Common myeloid progenitor, CD34-positive (primary cell): ENCODE results near the gene METTL15.
A peak's percentile ranks its signal among the peaks of the same experiment; 100 is the strongest.

Source experiments
- CTCF ChIA-PET: fragments of 350-600 bp; sonication (Branson Sonifier 250); formaldehyde crosslinking; loops from one replicate; lab custom pipeline; 2021; ENCODE audit warnings: antibody characterized with exemption; lab: Charles Lee
- POLR2A ChIA-PET: fragments of 350-600 bp; sonication (Branson Sonifier 250); formaldehyde crosslinking; loops from one replicate; lab custom pipeline; 2021; ENCODE audit warnings: antibody characterized with exemption; lab: Charles Lee
- DNase-seq, 3 donors: peaks; one replicate each; pipeline versions ENCODE4 v3.0.0 to v3.0.0-alpha.2; 2013
- H3K27ac ChIP-seq, 2 experiments: 1 replicate in 1 of 2; 2 replicates in 1 of 2; pipeline ENCODE4 v1.7.0; 2013; ENCODE audit warnings: inconsistent platforms in 2 of 2, low read length in 2 of 2, mild to moderate bottlenecking in 2 of 2, low read depth in 1 of 2, moderate library complexity in 1 of 2; ENCODE audit not compliant: severe bottlenecking in 2 of 2, insufficient read depth in 1 of 2, poor library complexity in 1 of 2
- H3K27me3 ChIP-seq, 5 experiments: replicated peaks in 2 of 5; 1 replicate in 3 of 5; 2 replicates in 2 of 5; pipeline versions ENCODE4 v1.6.1 to v1.7.0; 2013; ENCODE audit warnings: low read length in 4 of 5, mild to moderate bottlenecking in 2 of 5, moderate library complexity in 2 of 5, inconsistent platforms in 1 of 5; ENCODE audit not compliant: insufficient read depth in 5 of 5, control insufficient read depth in 4 of 5
- H3K36me3 ChIP-seq, 4 experiments: 1 replicate in 2 of 4; 2 replicates in 2 of 4; pipeline versions ENCODE4 v1.6.1 to v1.7.0; 2013; ENCODE audit warnings: low read length in 3 of 4, control low read depth in 1 of 4, mild to moderate bottlenecking in 1 of 4; ENCODE audit not compliant: control insufficient read depth in 4 of 4, insufficient read depth in 4 of 4
- H3K4me1 ChIP-seq, 4 experiments: 1 replicate in 3 of 4; 2 replicates in 1 of 4; pipeline versions ENCODE4 v1.6.1 to v1.7.1; 2013; ENCODE audit warnings: low read length in 3 of 4, mild to moderate bottlenecking in 3 of 4, control low read depth in 1 of 4, inconsistent platforms in 1 of 4, moderate library complexity in 1 of 4; ENCODE audit not compliant: control insufficient read depth in 4 of 4, insufficient read depth in 4 of 4; ENCODE audit errors: control extremely low read depth in 1 of 4
- H3K4me3 ChIP-seq, 7 experiments: 1 replicate in 4 of 7; 2 replicates in 3 of 7; pipeline versions ENCODE4 v1.5.1 to v1.7.0; 2013; ENCODE audit warnings: mild to moderate bottlenecking in 7 of 7, low read length in 6 of 7, moderate library complexity in 6 of 7, inconsistent platforms in 2 of 7, low read depth in 2 of 7, control low read depth in 1 of 7; ENCODE audit not compliant: insufficient read depth in 4 of 7, control insufficient read depth in 1 of 7; ENCODE audit errors: extremely low read depth in 1 of 7
- H3K9me3 ChIP-seq, 5 experiments: 1 replicate in 4 of 5; 2 replicates in 1 of 5; pipeline versions ENCODE4 v1.6.1 to v1.7.1; 2013; ENCODE audit warnings: low read length in 4 of 5, mild to moderate bottlenecking in 2 of 5, inconsistent platforms in 1 of 5, low read depth in 1 of 5, moderate library complexity in 1 of 5; ENCODE audit not compliant: control insufficient read depth in 4 of 5, insufficient read depth in 2 of 5; ENCODE audit errors: control extremely low read depth in 1 of 5
- WGBS: methylation state at CpG from one replicate; pipeline ENCODE4 v1.1.5; 2013; ENCODE audit not compliant: insufficient coverage; 5-methylcytosine and 5-hydroxymethylcytosine counted together

The METTL15 gene

DNA sequence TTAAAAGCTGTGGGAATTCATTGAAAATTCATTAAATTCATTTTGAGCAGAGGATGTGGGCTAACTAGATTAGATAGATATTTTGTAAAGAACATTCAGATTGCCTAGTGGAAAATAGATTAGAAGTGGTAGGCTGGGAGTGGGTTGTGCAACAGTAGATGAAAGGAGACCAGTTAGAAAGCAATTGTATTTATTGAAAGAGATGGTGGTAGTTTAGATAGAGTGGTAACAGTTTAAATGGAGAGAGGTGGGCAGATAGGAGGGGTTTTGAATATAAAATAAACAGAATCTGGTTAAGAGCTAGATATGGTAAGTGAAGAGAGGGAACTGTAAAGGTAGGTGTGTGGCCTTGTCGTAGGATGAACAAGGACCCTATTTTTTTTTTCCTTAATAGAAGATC, 34.5 kb downstream of the METTL15 start:
- Histone ChIP-seq H3K27ac (no peak overlapping the region), H3K9me3 (peaks cover 2 to 32% (median 16%) of the 10 kb centered on the region in 5 experiments), H3K4me1 (no peaks in the 10 kb centered on the region), H3K36me3 (peaks cover 2 to 9% (median 6%) of the 10 kb centered on the region in 4 experiments), H3K27me3 (no peaks in the 10 kb centered on the region), H3K4me3 (no peak overlapping the region)
- DNase-seq = no peak
- CTCF ChIA-PET = interaction anchor here (1.2 kb wide), 1 partner anchor 9 kb away, joined by 3 read pairs; no protein-coding TSS in a partner anchor
- POLR2A ChIA-PET = no interaction called here
- WGBS = no CpG with 5 or more reads among the region's 1 CpG

GRCh38 chr11:28144808-28145207, 36.6 kb downstream of the METTL15 start:
- 97% methylated on average over 2 of the region's 2 CpGs for WGBS
- CTCF ChIA-PET = no interaction called here
- H3K9me3 ChIP-seq = peaks cover 2 to 13% (median 7%) of the 10 kb centered on the region in 5 experiments

DNA sequence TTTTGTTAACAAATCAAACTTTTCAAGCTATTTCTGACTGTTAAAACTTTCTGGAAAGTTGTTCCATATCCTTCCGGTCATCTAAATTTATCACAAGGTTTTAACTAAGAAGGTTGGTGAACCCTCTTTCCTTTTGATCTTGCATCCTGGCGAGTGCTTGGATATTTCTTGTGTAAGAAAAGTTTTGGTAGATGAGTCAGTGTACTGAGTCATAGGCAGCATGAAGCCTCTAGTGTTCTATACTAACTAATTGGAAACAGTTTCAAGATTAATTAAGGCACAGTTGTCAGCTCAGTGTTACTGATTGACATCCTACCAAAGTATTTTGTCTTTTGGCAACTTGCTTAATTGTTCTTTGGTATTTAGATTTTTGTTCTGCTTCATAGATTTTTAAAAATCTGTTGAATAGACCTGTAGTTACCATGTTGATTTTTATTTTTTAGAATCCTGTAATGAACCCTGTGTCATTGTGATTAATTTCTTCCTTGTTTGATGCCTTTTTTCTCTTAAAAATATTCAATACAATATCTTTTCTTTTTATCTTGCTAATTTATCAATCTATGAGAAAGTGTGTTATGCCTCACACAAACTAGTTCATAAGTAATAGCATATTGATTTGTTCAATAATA, 38.0 kb downstream of the METTL15 start:
- Histone ChIP-seq H3K4me3 (no peak overlapping the region), H3K4me1 (no peaks in the 10 kb centered on the region), H3K27ac (no peak overlapping the region), H3K36me3 (no peaks in the 10 kb centered on the region), H3K9me3 (no peaks in the 10 kb centered on the region), H3K27me3 (no peaks in the 10 kb centered on the region)
- WGBS = no CpG with 5 or more reads among the region's 2 CpGs
- no peak for DNase-seq
- ChIA-PET POLR2A (no interaction called here), CTCF (interaction anchor here (1.2 kb wide), 1 partner anchor 19 kb away, joined by 3 read pairs; no protein-coding TSS in a partner anchor)

More at GRCh38 chr11:28144808-28145207, 36.6 kb downstream of the METTL15 start:
- POLR2A ChIA-PET = no interaction called here
- H3K4me1 ChIP-seq = no peaks in the 10 kb centered on the region
- peak in 1 of 3 donors; percentile 2 for DNase-seq
- H3K27ac ChIP-seq = no peak overlapping the region
- H3K36me3 ChIP-seq = peaks cover 0 to 3% (median 1%) of the 10 kb centered on the region in 4 experiments
- H3K4me3 ChIP-seq = no peak overlapping the region
- no peaks in the 10 kb centered on the region for H3K27me3 ChIP-seq

GRCh38 chr11:28152743-28153142, 44.6 kb downstream of the METTL15 start:
- no CpG with 5 or more reads among the region's 2 CpGs for WGBS
- H3K4me3 ChIP-seq = no peak overlapping the region
- peaks cover 1 to 10% (median 4%) of the 10 kb centered on the region in 4 experiments for H3K36me3 ChIP-seq
- POLR2A ChIA-PET = no interaction called here
- H3K27ac ChIP-seq = no peak overlapping the region
- CTCF ChIA-PET = no interaction called here
- no peaks in the 10 kb centered on the region for H3K27me3 ChIP-seq
- peaks cover 0 to 7% (median 0%) of the 10 kb centered on the region in 5 experiments for H3K9me3 ChIP-seq
- no peak for DNase-seq
- no peaks in the 10 kb centered on the region for H3K4me1 ChIP-seq

- POLR2A ChIA-PET = no interaction called here
- Histone ChIP-seq H3K27me3 (no peaks in the 10 kb centered on the region), H3K36me3 (peaks cover 3 to 18% (median 9%) of the 10 kb centered on the region in 4 experiments), H3K9me3 (peaks cover 0 to 10% (median 0%) of the 10 kb centered on the region in 5 experiments), H3K27ac (no peak overlapping the region), H3K4me3 (no peak overlapping the region), H3K4me1 (no peaks in the 10 kb centered on the region)
- CTCF ChIA-PET = no interaction called here
- DNase-seq = no peak
- no CpG with 5 or more reads among the region's 2 CpGs for WGBS
Measured at GRCh38 chr11:28153586-28153985, 45.4 kb downstream of the METTL15 start.

- peaks cover 0 to 7% (median 4%) of the 10 kb centered on the region in 4 experiments for H3K36me3 ChIP-seq
- no peaks in the 10 kb centered on the region for H3K27me3 ChIP-seq
- H3K27ac ChIP-seq = no peak overlapping the region
- ChIA-PET POLR2A (no interaction called here), CTCF (no interaction called here)
- 100% methylated on average over 2 of the region's 2 CpGs for WGBS
- H3K4me3 ChIP-seq = no peak overlapping the region
- peaks cover 0 to 6% (median under 1%) of the 10 kb centered on the region in 5 experiments for H3K9me3 ChIP-seq
- peaks cover 0 to 5% (median 0%) of the 10 kb centered on the region in 4 experiments for H3K4me1 ChIP-seq
- DNase-seq = no peak
Measured at GRCh38 chr11:28168718-28169117, 60.5 kb downstream of the METTL15 start.

DNA sequence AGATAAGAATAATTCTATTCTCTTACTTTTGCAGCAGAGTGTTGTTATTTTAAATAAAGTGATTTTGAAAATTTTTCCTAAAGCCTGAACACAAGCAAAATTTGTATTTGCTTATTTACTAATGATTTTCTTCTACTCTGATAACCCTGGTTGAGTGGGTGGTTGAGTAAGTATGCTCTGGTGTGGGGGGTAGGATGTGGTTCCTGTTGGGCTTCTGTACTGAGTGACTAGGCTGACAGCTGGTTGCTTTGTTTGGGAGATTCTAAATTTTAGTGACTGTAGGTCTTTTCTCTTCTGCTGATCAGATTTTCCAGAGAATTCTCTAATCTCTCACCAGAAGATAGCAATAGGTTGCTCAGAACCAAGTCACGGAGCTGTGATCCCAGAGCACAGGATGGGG, 61.6 kb downstream of the METTL15 start:
- ChIA-PET POLR2A (no interaction called here), CTCF (no interaction called here)
- 100% methylated on average over 1 of the region's 1 CpG for WGBS
- H3K4me1 ChIP-seq = peaks cover 0 to 5% (median 0%) of the 10 kb centered on the region in 4 experiments
- no peak overlapping the region for H3K4me3 ChIP-seq
- peaks cover 0 to 10% (median 5%) of the 10 kb centered on the region in 4 experiments for H3K36me3 ChIP-seq
- H3K27me3 ChIP-seq = no peaks in the 10 kb centered on the region
- peak in 2 of 3 donors; percentile 10 to 30 for DNase-seq
- peaks cover 0 to 8% (median 3%) of the 10 kb centered on the region in 5 experiments for H3K9me3 ChIP-seq
- H3K27ac ChIP-seq = no peak overlapping the region
